CD8-positive, alpha-beta memory T cell (primary cell): Measurements from ENCODE around the gene C16orf78. TPM values are rescaled to one million over a fixed set of nuclear protein-coding genes. Genes with fewer than 3 reads are reported as not detected.

Source experiments
- CTCF ChIA-PET: fragments of 350-600 bp; sonication (Branson Sonifier 250); formaldehyde crosslinking; loops from one replicate; lab custom pipeline; 2021; ENCODE audit warnings: antibody characterized with exemption; lab: Charles Lee
- POLR2A ChIA-PET: fragments of 350-600 bp; sonication (Branson Sonifier 250); formaldehyde crosslinking; loops from one replicate; lab custom pipeline; 2021; ENCODE audit warnings: antibody characterized with exemption; lab: Charles Lee
- DNase-seq, 5 donors: peaks; one replicate each; pipeline versions ENCODE4 v3.0.0 to v3.0.0-alpha.2; 2020 to 2022; ENCODE audit warnings: mixed read lengths in 1 of 5
- H3K27ac ChIP-seq: one replicate; pipeline ENCODE4 v1.7.0; 2013; ENCODE audit warnings: low read depth, mild to moderate bottlenecking, low read length, moderate library complexity
- H3K27me3 ChIP-seq: 2 replicates; pipeline ENCODE4 v1.7.0; 2013; ENCODE audit warnings: low read length, mild to moderate bottlenecking; ENCODE audit not compliant: insufficient read depth, poor library complexity, severe bottlenecking
- H3K36me3 ChIP-seq: 2 replicates; pipeline ENCODE4 v1.7.0; 2013; ENCODE audit warnings: mild to moderate bottlenecking, low read length, moderate library complexity; ENCODE audit not compliant: insufficient read depth
- H3K4me1 ChIP-seq: 2 replicates; pipeline ENCODE4 v1.7.0; 2013; ENCODE audit warnings: mild to moderate bottlenecking, low read length, moderate library complexity; ENCODE audit not compliant: insufficient read depth
- H3K4me3 ChIP-seq: 2 replicates; pipeline ENCODE4 v1.7.0; 2013; ENCODE audit warnings: mild to moderate bottlenecking, low read length
- H3K9me3 ChIP-seq: 2 replicates; pipeline ENCODE4 v1.7.0; 2013; ENCODE audit warnings: mild to moderate bottlenecking, low read length
- H3K27ac Mint-ChIP-seq, 8 donors: one replicate each; pipeline ENCODE4 v1.8.0; 2020 to 2021; ENCODE audit warnings: mixed read lengths in 8 of 8, mild to moderate bottlenecking in 6 of 8, inconsistent platforms in 3 of 8, moderate library complexity in 3 of 8
- H3K27me3 Mint-ChIP-seq, 2 donors: one replicate each; pipeline ENCODE4 v1.8.0; 2020 to 2021; ENCODE audit warnings: mixed read lengths in 2 of 2, mild to moderate bottlenecking in 1 of 2, moderate library complexity in 1 of 2
- H3K36me3 Mint-ChIP-seq, 3 donors: one replicate each; pipeline ENCODE4 v1.8.0; 2020 to 2021; ENCODE audit warnings: mixed read lengths in 3 of 3, inconsistent platforms in 1 of 3, mild to moderate bottlenecking in 1 of 3
- H3K4me1 Mint-ChIP-seq, 3 donors: one replicate each; pipeline ENCODE4 v1.8.0; 2020 to 2021; ENCODE audit warnings: mixed read lengths in 3 of 3, inconsistent platforms in 1 of 3, mild to moderate bottlenecking in 1 of 3
- H3K4me3 Mint-ChIP-seq, 7 donors: one replicate each; pipeline ENCODE4 v1.8.0; 2020 to 2021; ENCODE audit warnings: mixed read lengths in 7 of 7, mild to moderate bottlenecking in 6 of 7, moderate library complexity in 4 of 7, inconsistent platforms in 2 of 7
- H3K9me3 Mint-ChIP-seq, 5 donors: one replicate each; pipeline ENCODE4 v1.8.0; 2020 to 2022; ENCODE audit warnings: mixed read lengths in 5 of 5, mild to moderate bottlenecking in 3 of 5, moderate library complexity in 2 of 5, inconsistent platforms in 1 of 5
- polyA plus RNA-seq: library from polyadenylated mRNA; unstranded; fragments of 300-500 nt; fragmentation: Illumina TruSeq; gene quantifications from one replicate; pipeline ENCODE4 v1.2.3, GENCODE V29; 2021
- total RNA-seq, 2 experiments: library from RNA; stranded (reverse); gene quantifications; one replicate each; pipeline ENCODE4 v1.2.3, GENCODE V29; 2021

The C16orf78 gene
- total and polyA plus RNA-seq, 3 experiments from 2014 or later, result not detected

- H3K4me1 Mint-ChIP-seq, result peaks cover 0 to 9% (median 3%) of the 10 kb centered on the region in 3 donors
- H3K4me3 ChIP-seq, result no peak overlapping the region
- no peaks in the 10 kb centered on the region for H3K4me1 ChIP-seq
- H3K4me3 Mint-ChIP-seq, result no peak overlapping the region
- no peak for DNase-seq
- CTCF ChIA-PET, result interaction anchor here (0.8 kb wide), 1 partner anchor 9 kb away, joined by 3 read pairs; no protein-coding TSS in a partner anchor
- H3K36me3 ChIP-seq, result no peaks in the 10 kb centered on the region
- no peaks in the 10 kb centered on the region for H3K27me3 ChIP-seq
- H3K27ac ChIP-seq, result no peak overlapping the region
- POLR2A ChIA-PET, result no interaction called here
- no peaks in the 10 kb centered on the region for H3K36me3 Mint-ChIP-seq
- H3K9me3 Mint-ChIP-seq, result peaks cover 0 to 2% (median 0%) of the 10 kb centered on the region in 5 donors
- H3K9me3 ChIP-seq, result no peaks in the 10 kb centered on the region
- no peak overlapping the region for H3K27ac Mint-ChIP-seq
- H3K27me3 Mint-ChIP-seq, result peaks cover 4 to 5% of the 10 kb centered on the region in 2 donors
Measured at GRCh38 chr16:49417354-49417753, 43.8 kb downstream of the C16orf78 start.

DNA sequence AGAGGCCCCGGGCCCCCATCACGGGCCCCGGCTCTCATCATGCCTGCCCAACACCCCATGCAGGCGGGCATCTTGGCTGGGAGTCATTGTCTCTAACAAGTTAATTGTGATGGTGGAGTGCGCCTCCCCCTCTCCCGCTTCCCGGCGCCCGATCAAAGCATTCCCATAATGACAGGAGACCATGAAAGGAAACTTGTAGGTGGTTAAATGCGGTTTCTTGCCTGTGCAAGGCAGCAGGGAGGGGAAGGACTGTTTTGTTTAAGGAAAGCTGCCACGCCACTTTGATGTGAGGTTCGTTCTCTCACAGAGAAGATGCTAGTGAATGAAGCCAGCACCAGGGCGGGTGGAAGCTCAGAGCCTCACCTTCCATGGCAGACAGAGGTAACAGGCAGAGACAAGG, 45.4 kb downstream of the C16orf78 start:
- H3K27me3 ChIP-seq, result no peaks in the 10 kb centered on the region
- peaks cover 4 to 5% of the 10 kb centered on the region in 2 donors for H3K27me3 Mint-ChIP-seq
- H3K4me3 Mint-ChIP-seq, result no peak overlapping the region
- CTCF ChIA-PET, result no interaction called here
- H3K36me3 ChIP-seq, result no peaks in the 10 kb centered on the region
- H3K4me1 Mint-ChIP-seq, result peaks cover 0 to 9% (median 3%) of the 10 kb centered on the region in 3 donors
- H3K4me1 ChIP-seq, result no peaks in the 10 kb centered on the region
- no peak overlapping the region for H3K27ac ChIP-seq
- H3K9me3 ChIP-seq, result no peaks in the 10 kb centered on the region
- DNase-seq, result no peak
- no peak overlapping the region for H3K4me3 ChIP-seq
- POLR2A ChIA-PET, result no interaction called here
- H3K27ac Mint-ChIP-seq, result no peak overlapping the region
- H3K9me3 Mint-ChIP-seq, result peaks cover 0 to 2% (median 0%) of the 10 kb centered on the region in 5 donors
- H3K36me3 Mint-ChIP-seq, result no peaks in the 10 kb centered on the region

GRCh38 chr16:49419862-49420261, 46.3 kb downstream of the C16orf78 start:
- Mint-ChIP-seq H3K4me3 (no peak overlapping the region), H3K36me3 (no peaks in the 10 kb centered on the region), H3K4me1 (peaks cover 0 to 9% (median 3%) of the 10 kb centered on the region in 3 donors), H3K27me3 (peaks cover 3 to 7% of the 10 kb centered on the region in 2 donors), H3K27ac (peak overlapping the region in 1 of 8 donors; percentile 52), H3K9me3 (peaks cover 0 to 2% (median 0%) of the 10 kb centered on the region in 5 donors)
- no peak overlapping the region for H3K4me3 ChIP-seq
- ChIA-PET POLR2A (no interaction called here), CTCF (no interaction called here)
- no peaks in the 10 kb centered on the region for H3K27me3 ChIP-seq
- H3K4me1 ChIP-seq, result no peaks in the 10 kb centered on the region
- H3K27ac ChIP-seq, result no peak overlapping the region
- no peaks in the 10 kb centered on the region for H3K36me3 ChIP-seq
- H3K9me3 ChIP-seq, result no peaks in the 10 kb centered on the region
- DNase-seq, result no peak

DNA sequence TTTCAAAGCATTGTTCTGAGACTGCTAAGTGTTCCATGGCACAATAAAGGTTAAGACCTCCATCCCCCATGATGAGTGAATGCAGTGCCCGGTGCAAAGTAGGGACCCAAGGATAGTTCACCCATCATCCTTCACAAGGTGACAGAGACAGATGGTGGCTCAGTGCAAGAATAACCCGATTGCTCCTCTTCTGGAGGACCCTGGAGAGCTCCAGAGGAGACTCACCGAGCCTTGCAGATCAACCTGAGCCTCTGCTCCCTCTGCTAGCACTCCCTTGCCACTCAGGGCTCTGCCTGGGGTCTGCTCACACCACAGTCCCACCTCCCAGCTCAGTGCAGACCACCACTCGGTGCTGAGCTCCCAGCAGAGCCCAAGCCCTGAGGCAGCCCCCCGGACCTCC, 49.3 kb downstream of the C16orf78 start:
- ChIA-PET CTCF (no interaction called here), POLR2A (no interaction called here)
- no peak for DNase-seq
- peaks cover 0 to 2% (median 0%) of the 10 kb centered on the region in 5 donors for H3K9me3 Mint-ChIP-seq
- H3K4me1 ChIP-seq, result no peaks in the 10 kb centered on the region
- H3K36me3 ChIP-seq, result no peaks in the 10 kb centered on the region
- H3K36me3 Mint-ChIP-seq, result no peaks in the 10 kb centered on the region
- H3K4me3 Mint-ChIP-seq, result no peak overlapping the region
- H3K4me1 Mint-ChIP-seq, result peaks cover 0 to 9% (median 3%) of the 10 kb centered on the region in 3 donors
- H3K27me3 ChIP-seq, result no peaks in the 10 kb centered on the region
- no peaks in the 10 kb centered on the region for H3K9me3 ChIP-seq
- no peak overlapping the region for H3K4me3 ChIP-seq
- H3K27ac Mint-ChIP-seq, result no peak overlapping the region
- no peak overlapping the region for H3K27ac ChIP-seq
- H3K27me3 Mint-ChIP-seq, result peaks cover 3 to 4% of the 10 kb centered on the region in 2 donors

DNA sequence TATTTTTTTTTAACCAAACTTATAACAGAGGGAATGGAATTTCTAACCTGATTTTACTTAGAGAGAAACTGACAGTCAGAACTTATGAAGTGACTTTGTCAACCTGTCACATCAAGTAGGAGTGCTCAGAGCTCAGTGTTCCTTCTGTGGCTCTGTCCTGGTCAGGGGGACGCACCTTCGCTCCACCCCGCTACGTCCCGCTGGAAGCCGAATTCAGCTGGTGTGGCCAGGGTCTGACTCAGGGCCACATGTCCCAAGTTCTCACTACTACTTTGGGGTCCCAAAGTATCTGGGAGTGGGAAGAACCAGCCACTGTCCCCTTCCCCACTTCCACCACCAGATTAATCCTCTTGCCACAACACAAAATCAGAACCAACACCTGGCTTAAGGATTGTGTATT, 51.4 kb downstream of the C16orf78 start:
- CTCF ChIA-PET, result no interaction called here
- H3K27me3 ChIP-seq, result no peaks in the 10 kb centered on the region
- peaks cover 7 to 9% of the 10 kb centered on the region in 2 donors for H3K27me3 Mint-ChIP-seq
- no peak for DNase-seq
- H3K4me1 ChIP-seq, result no peaks in the 10 kb centered on the region
- H3K27ac ChIP-seq, result no peak overlapping the region
- H3K36me3 ChIP-seq, result no peaks in the 10 kb centered on the region
- no peak overlapping the region for H3K4me3 ChIP-seq
- H3K27ac Mint-ChIP-seq, result no peak overlapping the region
- H3K9me3 Mint-ChIP-seq, result peaks cover 0 to 2% (median 0%) of the 10 kb centered on the region in 5 donors
- H3K9me3 ChIP-seq, result no peaks in the 10 kb centered on the region
- H3K4me1 Mint-ChIP-seq, result no peaks in the 10 kb centered on the region
- POLR2A ChIA-PET, result no interaction called here
- peaks cover 0 to 3% (median 0%) of the 10 kb centered on the region in 3 donors for H3K36me3 Mint-ChIP-seq
- H3K4me3 Mint-ChIP-seq, result no peak overlapping the region

- no peak for DNase-seq
- Histone ChIP-seq H3K36me3 (no peaks in the 10 kb centered on the region), H3K4me1 (no peaks in the 10 kb centered on the region), H3K4me3 (no peak overlapping the region), H3K9me3 (no peaks in the 10 kb centered on the region), H3K27me3 (no peaks in the 10 kb centered on the region), H3K27ac (no peak overlapping the region)
- ChIA-PET POLR2A (no interaction called here), CTCF (no interaction called here)
- Mint-ChIP-seq H3K4me3 (no peak overlapping the region), H3K27ac (no peak overlapping the region), H3K9me3 (no peaks in the 10 kb centered on the region), H3K36me3 (peaks cover 0 to 4% (median 0%) of the 10 kb centered on the region in 3 donors), H3K27me3 (peaks cover 7 to 19% of the 10 kb centered on the region in 2 donors), H3K4me1 (no peaks in the 10 kb centered on the region)
Measured at GRCh38 chr16:49427771-49428170, 54.2 kb downstream of the C16orf78 start.

- peaks cover 0 to 4% (median 0%) of the 10 kb centered on the region in 3 donors for H3K36me3 Mint-ChIP-seq
- Histone ChIP-seq H3K4me3 (no peak overlapping the region), H3K27me3 (no peaks in the 10 kb centered on the region), H3K36me3 (no peaks in the 10 kb centered on the region), H3K4me1 (no peaks in the 10 kb centered on the region), H3K27ac (no peak overlapping the region), H3K9me3 (no peaks in the 10 kb centered on the region)
- no peak overlapping the region for H3K27ac Mint-ChIP-seq
- ChIA-PET POLR2A (no interaction called here), CTCF (no interaction called here)
- no peak for DNase-seq
- H3K9me3 Mint-ChIP-seq, result no peaks in the 10 kb centered on the region
- H3K4me1 Mint-ChIP-seq, result no peaks in the 10 kb centered on the region
- peaks cover 5 to 15% of the 10 kb centered on the region in 2 donors for H3K27me3 Mint-ChIP-seq
- H3K4me3 Mint-ChIP-seq, result no peak overlapping the region
Measured at GRCh38 chr16:49428808-49429207, 55.2 kb downstream of the C16orf78 start.

DNA sequence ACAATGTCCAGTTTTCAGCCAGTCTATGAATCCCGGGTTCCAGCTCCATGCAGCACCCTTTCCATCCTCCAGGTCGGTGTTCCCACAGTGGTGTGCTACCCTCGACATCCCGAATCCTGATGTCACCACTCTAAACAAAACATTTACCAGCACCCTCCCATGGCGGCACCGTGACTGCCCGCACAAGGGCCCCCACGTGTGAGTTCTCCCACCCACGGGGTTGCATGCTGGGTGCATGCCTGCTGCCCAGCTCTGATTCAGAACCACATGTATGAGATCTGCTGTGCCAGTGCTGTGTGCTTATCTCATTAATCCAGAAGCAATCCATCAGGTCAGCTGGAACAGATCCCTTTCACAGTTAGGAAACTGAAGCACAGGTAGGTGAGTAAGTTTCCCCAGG, 57.4 kb downstream of the C16orf78 start:
- ChIA-PET POLR2A (no interaction called here), CTCF (no interaction called here)
- Histone ChIP-seq H3K27me3 (no peaks in the 10 kb centered on the region), H3K9me3 (no peaks in the 10 kb centered on the region), H3K4me1 (no peaks in the 10 kb centered on the region), H3K27ac (no peak overlapping the region), H3K4me3 (no peak overlapping the region), H3K36me3 (no peaks in the 10 kb centered on the region)
- DNase-seq, result no peak
- Mint-ChIP-seq H3K36me3 (peaks cover 0 to 4% (median 0%) of the 10 kb centered on the region in 3 donors), H3K4me1 (no peaks in the 10 kb centered on the region), H3K9me3 (no peaks in the 10 kb centered on the region), H3K27me3 (peaks cover 5 to 24% of the 10 kb centered on the region in 2 donors), H3K4me3 (no peak overlapping the region), H3K27ac (no peak overlapping the region)
